Heart left ventricle (tissue), 16 donors: Measurements from ENCODE around the gene GPATCH2L. TPM values are rescaled to one million over a fixed set of nuclear protein-coding genes. Genes with fewer than 3 reads are reported as not detected.

Source experiments
- ATAC-seq, 4 donors: fragments of 200-7000 bp; cut with Tn5 transposase; one replicate each; pipeline ENCODE4 v1.9.1; 2020 to 2022; ENCODE audit warnings: moderate library complexity in 4 of 4, mild to moderate bottlenecking in 3 of 4, moderate number of reproducible peaks in 1 of 4
- DNase-seq, 5 donors: peaks; one replicate each; pipeline ENCODE4 v3.0.0-alpha.2; 2020
- H3K27ac ChIP-seq, 12 donors: fragments of 200-600 bp; sonication (generic) in 4 of 12; one replicate each; pipeline versions ENCODE4 v1.5.0 to v1.8.0; 2016 to 2022; ENCODE audit warnings: mild to moderate bottlenecking in 2 of 12
- H3K27me3 ChIP-seq, 9 donors: fragments of 200-600 bp; sonication (generic) in 2 of 9; one replicate each; pipeline versions ENCODE4 v1.5.1 to v1.8.0; 2016 to 2022; ENCODE audit warnings: mild to moderate bottlenecking in 3 of 9
- H3K36me3 ChIP-seq, 9 donors: fragments of 200-600 bp; sonication (generic) in 2 of 9; one replicate each; pipeline versions ENCODE4 v1.5.0 to v1.8.0; 2018 to 2022; ENCODE audit warnings: mild to moderate bottlenecking in 2 of 9
- H3K4me1 ChIP-seq, 12 donors: fragments of 200-600 bp; sonication (generic) in 4 of 12; one replicate each; pipeline versions ENCODE4 v1.5.0 to v1.8.0; 2016 to 2022; ENCODE audit warnings: mild to moderate bottlenecking in 3 of 12
- H3K4me3 ChIP-seq, 12 donors: fragments of 200-600 bp; sonication (generic) in 4 of 12; one replicate each; pipeline versions ENCODE4 v1.5.0 to v1.8.0; 2017 to 2022; ENCODE audit warnings: mild to moderate bottlenecking in 9 of 12, moderate library complexity in 4 of 12
- H3K9me3 ChIP-seq, 12 donors: fragments of 200-600 bp; sonication (generic) in 4 of 12; one replicate each; pipeline versions ENCODE4 v1.5.0 to v1.8.0; 2016 to 2022; ENCODE audit warnings: mild to moderate bottlenecking in 1 of 12
- CTCF ChIP-seq, 12 donors: fragments of 200-600 bp; sonication (generic) in 4 of 12; IDR thresholded peaks; one replicate each; pipeline versions ENCODE4 v1.5.0 to v1.8.0; 2018 to 2022; ENCODE audit warnings: antibody characterized with exemption in 12 of 12, mild to moderate bottlenecking in 5 of 12
- POLR2A ChIP-seq, 2 donors: fragments of 450-650 bp; IDR thresholded peaks; one replicate each; pipeline ENCODE4 v1.6.1; 2017; ENCODE audit warnings: antibody characterized with exemption in 2 of 2, mild to moderate bottlenecking in 2 of 2, moderate library complexity in 2 of 2
- WGBS, 4 donors: extraction: QIAGEN DNeasy Blood & Tissue Kit in 2 of 4; methylation state at CpG; one replicate each; pipeline versions ENCODE4 v1.1.5 to v1.1.7; 2013 to 2018; 5-methylcytosine and 5-hydroxymethylcytosine counted together
- intact Hi-C, 10 donors: fragments of 100-400 bp; cut with DNase I; formaldehyde crosslinking; loops; one replicate each; pipeline versions ENCODE4 v1.11.1 to v1.14.2; 2022
- polyA plus RNA-seq, 2 donors: library from polyadenylated mRNA; stranded (reverse); fragments of 200-250 nt; gene quantifications; one replicate each; pipeline ENCODE4 v1.2.3, GENCODE V29; 2013
- total RNA-seq, 9 donors: library from RNA; depleted of rRNA in 2 of 9; stranded (reverse); fragments of >200 nt in 2 of 9; fragmentation: NEBNext Ultra II Directional in 3 of 9; extraction: Animal tissue kit (Norgen Biotek cat#: 25700) in 3 of 9; gene quantifications; one replicate each; pipeline versions ENCODE4 v1.1.0 to v1.2.4, GENCODE V29; 2016 to 2023
- donor health status: ischemic (EF 13 %, LVEDD 7.1; RV severe dilation, severe dysfunction).
- donor health status: healthy with polysubstance abuse.
- donor health status: DM: no; HTN: yes; CAD: no.
- donor health status: DM: no; HTN: no; CAD: no.
- donor health status: ischemic (EF 25% LVEDD 6.9; RV normal size, moderate dysfunction).
- donor health status: ischemic (EF 25% LVEDD 5.7; RV mildly dilated, moderate dysfunction).
- donor health status: healthy.
- donor health status: DM: yes; HTN: yes; CAD: no.
- donor health status: ischemic (EF 35%, LVEDD 5.7; RV mildly dilated, moderate dysfunction).
- donor health status: nonischemic (EF 11% LVEDD 7.7; RV severe dilation, severe dysfunction).
- donor health status: DM: yes; HTN: yes; CAD: no.
- donor health status: PGD.
- donor health status: ischemic (EF 29% LVEDD 5.4; RV normal size, mild dysfunction).
- donor health status: nonischemic (EF 23%, LVEDD 6.1; RV moderate dilation, normal function).

Gene GPATCH2L
- total and polyA plus RNA-seq, 11 donors: 5.7 to 32.8 (median 24.9) TPM

GRCh38 chr14:76205708-76206107 is 54.0 kb downstream of the GPATCH2L start:
- no peak for ATAC-seq
- peaks cover 0 to 7% (median 0%) of the 10 kb centered on the region in 12 donors for H3K4me1 ChIP-seq
- DNase-seq: no peak
- TF ChIP-seq CTCF (IDR thresholded peaks at IDR 0.05): no peak
- no peak for TF ChIP-seq POLR2A (IDR thresholded peaks at IDR 0.05)
- no peaks in the 10 kb centered on the region for H3K27me3 ChIP-seq
- H3K36me3 ChIP-seq: peaks cover 0 to 54% (median 28%) of the 10 kb centered on the region in 9 donors
- 89 to 92% (median 90%) methylated on average over 5 of the region's 5 CpGs for WGBS, 4 donors
- intact Hi-C loops: no loop called here
- H3K4me3 ChIP-seq: no peak overlapping the region
- no peak overlapping the region for H3K27ac ChIP-seq
- no peaks in the 10 kb centered on the region for H3K9me3 ChIP-seq

- Histone ChIP-seq H3K27me3 (no peaks in the 10 kb centered on the region), H3K36me3 (peaks cover 0 to 28% (median 5%) of the 10 kb centered on the region in 9 donors), H3K9me3 (peaks cover 0 to 10% (median 0%) of the 10 kb centered on the region in 12 donors), H3K4me1 (peaks cover 0 to 2% (median 0%) of the 10 kb centered on the region in 12 donors), H3K27ac (no peak overlapping the region), H3K4me3 (no peak overlapping the region)
- 45 to 55% (median 50%) methylated on average over 5 of the region's 5 CpGs for WGBS, 4 donors
- ATAC-seq: no peak
- no peak for DNase-seq
- TF ChIP-seq POLR2A (IDR thresholded peaks at IDR 0.05) (no peak), CTCF (IDR thresholded peaks at IDR 0.05) (no peak)
- intact Hi-C loops: no loop called here
Measured at GRCh38 chr14:76208340-76208739, 56.6 kb downstream of the GPATCH2L start.

- Histone ChIP-seq H3K36me3 (no peaks in the 10 kb centered on the region), H3K9me3 (peaks cover 0 to 22% (median 0%) of the 10 kb centered on the region in 12 donors), H3K4me1 (no peaks in the 10 kb centered on the region), H3K27ac (no peak overlapping the region), H3K4me3 (no peak overlapping the region), H3K27me3 (no peaks in the 10 kb centered on the region)
- no peak for TF ChIP-seq POLR2A (IDR thresholded peaks at IDR 0.05)
- no peak for TF ChIP-seq CTCF (IDR thresholded peaks at IDR 0.05)
- no peak for ATAC-seq
- intact Hi-C loops: no loop called here
- 66 to 75% (median 73%) methylated on average over 3 of the region's 3 CpGs for WGBS, 4 donors
- DNase-seq: no peak
Measured at GRCh38 chr14:76212242-76212641, 60.5 kb downstream of the GPATCH2L start.

- ATAC-seq (no peak), DNase-seq (no peak)
- 94 to 97% (median 95%) methylated on average over 3 of the region's 3 CpGs for WGBS, 4 donors
- no peaks in the 10 kb centered on the region for H3K27me3 ChIP-seq
- intact Hi-C loops: no loop called here
- no peaks in the 10 kb centered on the region for H3K4me1 ChIP-seq
- TF ChIP-seq CTCF (IDR thresholded peaks at IDR 0.05) (no peak), POLR2A (IDR thresholded peaks at IDR 0.05) (no peak)
- H3K4me3 ChIP-seq: no peak overlapping the region
- H3K36me3 ChIP-seq: no peaks in the 10 kb centered on the region
- peaks cover 0 to 25% (median 0%) of the 10 kb centered on the region in 12 donors for H3K9me3 ChIP-seq
- H3K27ac ChIP-seq: no peak overlapping the region
Measured at GRCh38 chr14:76217179-76217578, 65.5 kb downstream of the GPATCH2L start.
